Esophagus mucosa (tissue), 1 donor: ENCODE results near the gene SSBP4. TPM values are rescaled to one million over a fixed set of nuclear protein-coding genes. Genes with fewer than 3 reads are reported as not detected.
"Not testable (repeated sequence)": the region's sequence is repeated elsewhere in the genome, so short reads cannot be mapped to it uniquely, and the experiment has no call there.

Source experiments
- ATAC-seq: fragments of 200-7000 bp; cut with Tn5 transposase; one replicate; pipeline ENCODE4 v1.9.1; 2020
- total RNA-seq: library from RNA; stranded (reverse); gene quantifications from one replicate; pipeline ENCODE4 v1.2.4, GENCODE V29; 2023
- donor health status: DM: yes; HTN: yes; CAD: no.

Gene SSBP4
- total RNA-seq, 1 donor from 2014 or later = 15.7 TPM

- ATAC-seq = no peak
Observed at GRCh38 chr19:18396471-18397241, 22.5 kb upstream of the SSBP4 start.

DNA sequence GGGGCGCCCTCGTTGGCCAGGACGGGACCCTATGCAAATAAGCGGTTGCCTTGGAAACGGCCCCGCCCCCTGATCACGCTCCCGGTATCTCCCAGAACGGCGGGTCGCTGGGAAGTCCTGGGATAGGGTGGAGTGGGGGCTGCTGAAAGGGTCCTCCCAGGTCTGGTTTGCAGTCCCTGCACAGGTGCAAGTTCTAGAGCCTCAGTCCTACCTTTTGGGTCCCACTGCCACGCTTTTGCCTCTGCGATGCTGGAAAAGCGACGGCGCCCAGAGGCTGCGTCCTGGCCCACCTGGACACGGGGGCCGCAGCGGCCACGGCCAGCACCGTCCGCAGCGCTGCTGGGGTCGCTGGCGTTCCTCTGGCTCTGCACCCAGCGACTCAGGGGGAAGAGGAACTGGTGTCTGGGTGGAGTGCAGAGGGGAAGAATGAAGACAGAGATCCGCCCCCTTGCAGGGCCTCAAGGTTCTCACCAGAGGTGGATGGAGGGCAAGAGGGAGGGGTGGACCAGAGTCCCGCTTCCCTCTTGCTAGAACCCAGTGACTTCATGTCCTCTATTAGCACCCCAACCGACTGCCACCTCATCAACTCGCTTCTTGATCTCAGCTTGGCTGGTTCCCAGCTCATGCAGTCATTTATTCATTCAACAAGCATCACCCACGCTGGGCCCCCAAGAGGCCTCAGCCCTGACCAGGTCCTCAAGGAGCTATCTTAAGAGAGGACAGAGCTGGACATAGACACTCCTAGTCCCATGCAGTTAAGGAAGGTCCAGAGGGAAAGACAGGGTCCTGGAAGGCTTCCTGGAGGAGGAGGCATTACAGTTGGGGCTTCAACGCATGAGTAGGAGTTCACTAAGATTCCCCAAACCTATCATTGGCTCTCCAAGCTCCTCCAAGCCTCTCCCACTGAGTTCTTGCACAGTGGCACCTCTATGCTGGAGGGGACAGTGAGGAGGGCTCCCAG lies 21.7 kb upstream of the SSBP4 start, which contains the start of gene LRRC25:
Gene LRRC25 (minus strand): TSS at position 381 of the 961 bp plus-strand sequence. CDS start 659 bp downstream, outside the sequence.
- peak; percentile 29 for ATAC-seq

GRCh38 chr19:18399008-18399407 lies 20.2 kb upstream of the SSBP4 start:
- ATAC-seq = peak; percentile 54

DNA sequence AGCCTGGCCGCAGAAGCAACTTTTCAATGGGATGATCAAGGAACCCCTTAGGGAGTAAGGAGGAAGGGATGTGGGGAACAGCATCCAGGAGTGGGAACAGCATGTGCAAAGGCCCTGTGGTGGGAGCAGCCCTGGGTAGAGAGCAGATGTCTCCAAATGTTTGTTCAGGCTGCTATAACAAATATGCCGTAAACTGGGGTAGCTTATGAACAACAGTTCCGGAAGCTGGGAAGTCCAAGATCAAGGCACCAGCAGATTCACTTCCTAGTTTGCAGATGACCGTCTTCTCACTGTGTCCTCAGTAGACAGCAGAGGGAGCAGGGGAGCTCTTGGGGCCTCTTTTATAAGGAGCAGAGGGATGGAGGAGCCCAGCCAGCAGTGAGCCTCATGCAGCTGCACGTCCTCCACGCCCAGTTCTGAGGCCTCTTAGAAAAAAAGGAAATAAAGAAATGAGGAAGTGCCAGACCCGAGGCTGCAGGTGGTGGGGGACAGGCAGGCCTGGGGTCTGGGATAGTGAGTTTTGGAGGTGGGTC lies 17.6 kb upstream of the SSBP4 start:
- ATAC-seq = peak; percentile 78

DNA sequence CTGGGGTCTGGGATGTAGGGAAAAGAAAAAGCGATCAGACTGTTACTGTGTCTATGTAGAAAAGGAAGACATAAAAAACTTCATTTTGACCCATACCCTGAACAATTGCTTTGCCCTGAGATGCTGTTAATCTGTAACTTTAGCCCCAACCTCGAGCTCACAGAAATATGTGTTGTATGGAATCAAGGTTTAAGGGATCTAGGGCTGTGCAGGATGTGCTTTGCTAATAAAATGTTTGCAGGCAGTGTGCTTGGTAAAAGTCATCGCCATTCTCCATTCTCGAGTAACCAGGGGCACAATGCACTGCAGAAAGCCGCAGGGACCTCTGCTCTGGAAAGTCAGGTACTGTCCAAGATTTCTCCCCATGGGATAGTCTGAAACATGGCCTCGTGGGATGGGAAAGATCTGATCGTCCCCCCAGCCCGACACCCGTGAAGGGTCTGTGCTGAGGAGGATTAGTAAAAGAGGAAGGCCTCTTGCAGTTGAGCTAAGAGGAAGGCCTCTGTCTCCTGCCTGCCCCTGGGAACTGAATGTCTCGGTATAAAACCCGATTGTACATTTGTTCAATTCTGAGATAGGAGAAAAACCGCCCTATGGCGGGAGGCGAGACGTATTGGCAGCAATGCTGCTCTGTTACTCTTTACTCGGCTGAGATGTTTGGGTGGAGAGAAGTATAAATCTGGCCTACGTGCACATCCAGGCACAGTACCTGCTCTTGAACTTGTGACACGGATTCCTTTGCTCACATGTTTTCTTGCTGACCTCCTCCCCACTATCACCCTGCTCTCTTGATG lies 16.5 kb upstream of the SSBP4 start:
- not testable (repeated sequence) for ATAC-seq

DNA sequence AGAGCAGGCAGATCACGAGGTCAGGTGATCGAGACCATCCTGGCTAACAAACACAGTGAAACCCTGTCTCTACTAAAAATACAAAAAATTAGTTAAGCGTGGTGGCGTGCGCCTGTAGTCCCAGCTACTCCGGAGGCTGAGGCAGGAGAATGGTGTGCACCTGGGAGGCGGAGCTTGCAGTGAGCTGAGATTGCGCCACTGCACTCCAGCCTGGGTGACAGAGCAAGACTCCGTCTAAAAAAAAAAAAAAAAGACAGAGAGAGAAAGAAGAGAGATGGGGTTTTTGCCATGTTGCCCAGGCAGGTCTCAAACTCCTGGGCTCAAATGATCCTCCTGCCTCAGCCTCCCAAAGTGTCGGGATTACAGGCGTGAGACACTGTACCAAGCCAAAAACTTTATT lies 13.4 kb upstream of the SSBP4 start:
- not testable (repeated sequence) for ATAC-seq

GRCh38 chr19:18406749-18407148 lies 12.4 kb upstream of the SSBP4 start:
- ATAC-seq = no peak

- peak; percentile 36 for ATAC-seq
Observed at GRCh38 chr19:18408053-18408476, 11.1 kb upstream of the SSBP4 start.

GRCh38 chr19:18412610-18413239 lies 6.5 kb upstream of the SSBP4 start:
- no peak for ATAC-seq

GRCh38 chr19:18414504-18415177 lies 4.6 kb upstream of the SSBP4 start:
- no peak for ATAC-seq

- ATAC-seq = peak; percentile 1
Observed at GRCh38 chr19:18415178-18415867, 3.9 kb upstream of the SSBP4 start.

DNA sequence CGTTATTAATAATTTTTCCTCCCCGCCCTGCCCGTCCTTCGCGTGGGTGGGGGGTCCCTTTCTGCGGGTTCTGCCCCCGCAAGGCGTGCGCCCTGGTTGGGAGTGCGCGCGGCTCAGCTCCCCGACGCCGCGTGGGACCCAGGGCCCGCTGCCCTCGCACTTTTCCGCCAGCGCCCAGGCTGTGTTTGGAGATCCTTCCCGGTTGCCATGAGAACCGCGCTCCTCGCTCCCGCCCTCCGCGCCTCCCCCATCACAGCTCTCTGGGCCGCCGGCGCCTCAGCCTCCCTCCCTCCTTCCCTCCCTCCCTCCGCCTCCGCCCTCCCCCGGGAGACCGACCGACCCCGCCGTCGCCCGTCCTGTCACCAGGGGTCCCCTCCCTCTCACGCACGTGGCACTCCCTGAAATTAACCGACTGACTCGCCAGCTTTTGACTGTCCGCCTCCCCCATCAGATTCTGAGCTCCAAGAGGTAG lies 2.4 kb upstream of the SSBP4 start:
- peak; percentile 8 for ATAC-seq

- ATAC-seq = peak; percentile 19
Observed at GRCh38 chr19:18417250-18418028, 1.8 kb upstream of the SSBP4 start.

DNA sequence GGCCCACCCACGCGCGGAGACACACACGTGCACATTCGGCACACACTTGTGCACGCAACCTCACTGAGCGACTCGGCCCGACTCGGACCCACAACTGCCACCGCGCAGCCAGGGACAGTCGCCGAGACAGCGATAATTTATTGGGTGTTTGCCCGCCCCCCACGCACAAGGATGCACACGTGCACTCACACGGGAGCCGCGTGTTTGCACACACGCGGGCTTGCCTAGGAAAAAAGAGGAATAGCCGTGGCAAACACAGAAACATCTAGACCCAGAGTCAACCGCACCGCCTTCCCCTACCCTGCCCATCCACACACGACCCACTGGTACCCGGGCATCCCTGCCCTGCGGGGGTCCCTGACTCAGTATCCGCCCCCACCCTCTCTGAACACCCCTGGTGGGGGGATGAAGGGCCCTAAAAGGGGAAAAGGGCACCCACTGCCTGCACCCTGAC lies 1.1 kb upstream of the SSBP4 start:
- ATAC-seq = no peak

GRCh38 chr19:18418483-18419194 lies 559 bp upstream of the SSBP4 start:
- peak; percentile 34 for ATAC-seq

- no peak for ATAC-seq
Observed at GRCh38 chr19:18419699-18420460, 682 bp downstream of the SSBP4 start.

DNA sequence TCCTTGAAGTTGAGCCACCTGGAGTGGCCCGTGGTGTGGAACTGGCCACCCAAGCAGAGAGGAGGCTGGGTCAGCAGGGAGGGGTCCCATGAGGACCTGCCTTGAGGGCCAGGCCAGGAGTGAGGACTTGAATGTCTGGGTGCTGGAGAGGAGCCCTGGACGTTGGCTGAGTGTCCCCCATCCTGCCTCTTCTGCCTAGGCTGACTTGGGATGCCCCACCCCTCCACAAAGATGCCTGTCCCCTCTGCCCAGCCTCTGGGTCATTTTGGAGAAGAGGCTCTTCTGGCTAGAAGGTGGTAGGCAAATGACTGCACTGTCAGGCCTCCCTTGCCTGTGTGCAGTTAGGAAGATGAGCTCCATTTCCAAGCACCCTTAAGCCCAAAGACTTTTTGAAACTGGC lies 1.7 kb downstream of the SSBP4 start:
- no peak for ATAC-seq
